ENCODE results near the gene SLC35B4. TPM values are rescaled to one million over a fixed set of nuclear protein-coding genes. Genes with fewer than 3 reads are reported as not detected.

The SLC35B4 gene
- total RNA-seq, 1 donor: 14.8 TPM

DNA sequence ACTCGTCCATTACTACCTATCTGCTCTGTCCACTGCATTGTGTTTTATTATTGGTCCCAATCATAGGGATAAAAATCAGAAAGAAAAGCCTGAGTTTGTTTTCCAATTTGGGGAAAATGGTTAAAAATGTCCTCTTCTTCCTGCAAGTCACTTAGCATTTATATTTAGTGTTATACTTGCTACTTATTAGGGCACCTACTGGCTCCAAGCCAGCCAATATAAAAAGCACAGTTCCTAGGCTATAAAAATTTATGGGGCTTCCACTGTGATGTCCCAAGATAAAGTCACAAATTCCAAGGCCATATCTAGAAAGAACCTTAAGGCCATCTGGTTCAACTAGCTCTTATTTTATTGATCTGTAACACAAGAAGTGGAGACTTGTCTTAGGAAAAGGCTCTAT lies 3.2 kb downstream of the SLC35B4 start:
- Histone ChIP-seq H3K79me2 (ENCODE audit: insufficient read depth, low read length) (peaks cover 40% of the 10 kb centered on the region), H4K20me1 (ENCODE audit: insufficient read depth, low read length) (no peaks in the 10 kb centered on the region), H2AFZ (ENCODE audit: low read length) (no peak overlapping the region), H3K4me3 (ENCODE audit: insufficient read depth, low read length) (no peak overlapping the region), H3K27me3 (ENCODE audit: insufficient read depth, low read length) (no peaks in the 10 kb centered on the region), H3K9me3 (ENCODE audit: low read depth, low read length) (no peaks in the 10 kb centered on the region), H3K4me1 (ENCODE audit: insufficient read depth, low read length) (peaks cover 4% of the 10 kb centered on the region), H3K4me2 (ENCODE audit: insufficient read depth, low read length) (no peak overlapping the region), H3K27ac (ENCODE audit: low read depth, low read length) (no peak overlapping the region), H3K36me3 (ENCODE audit: insufficient read depth, low read length) (no peaks in the 10 kb centered on the region)
- no peak for DNase-seq (ENCODE audit: insufficient read length, low spot score, missing footprints)
- TF ChIP-seq CTCF (IDR thresholded peaks at IDR 0.05; ENCODE audit: extremely low read depth, low read depth, low read length): no peak

- DNase-seq (ENCODE audit: insufficient read length, low spot score, missing footprints): no peak
- no peak overlapping the region for H3K27ac ChIP-seq (ENCODE audit: low read depth, low read length)
- peaks cover 40% of the 10 kb centered on the region for H3K79me2 ChIP-seq (ENCODE audit: insufficient read depth, low read length)
- no peaks in the 10 kb centered on the region for H3K27me3 ChIP-seq (ENCODE audit: insufficient read depth, low read length)
- no peaks in the 10 kb centered on the region for H3K9me3 ChIP-seq (ENCODE audit: low read depth, low read length)
- H3K36me3 ChIP-seq (ENCODE audit: insufficient read depth, low read length): no peaks in the 10 kb centered on the region
- no peak overlapping the region for H3K4me2 ChIP-seq (ENCODE audit: insufficient read depth, low read length)
- H2AFZ ChIP-seq (ENCODE audit: low read length): no peak overlapping the region
- H3K4me3 ChIP-seq (ENCODE audit: insufficient read depth, low read length): no peak overlapping the region
- TF ChIP-seq CTCF (IDR thresholded peaks at IDR 0.05; ENCODE audit: extremely low read depth, low read depth, low read length): no peak
- H3K4me1 ChIP-seq (ENCODE audit: insufficient read depth, low read length): peaks cover 5% of the 10 kb centered on the region
- H4K20me1 ChIP-seq (ENCODE audit: insufficient read depth, low read length): no peaks in the 10 kb centered on the region
Measured at GRCh38 chr7:134312717-134313116, 4.0 kb downstream of the SLC35B4 start.

GRCh38 chr7:134311807-134312206 lies 4.9 kb downstream of the SLC35B4 start:
- no peak for DNase-seq (ENCODE audit: insufficient read length, low spot score, missing footprints)
- H3K27me3 ChIP-seq (ENCODE audit: insufficient read depth, low read length): no peaks in the 10 kb centered on the region
- H3K4me1 ChIP-seq (ENCODE audit: insufficient read depth, low read length): peaks cover 7% of the 10 kb centered on the region
- no peaks in the 10 kb centered on the region for H4K20me1 ChIP-seq (ENCODE audit: insufficient read depth, low read length)
- H3K27ac ChIP-seq (ENCODE audit: low read depth, low read length): no peak overlapping the region
- no peak overlapping the region for H3K4me3 ChIP-seq (ENCODE audit: insufficient read depth, low read length)
- no peak for TF ChIP-seq CTCF (IDR thresholded peaks at IDR 0.05; ENCODE audit: extremely low read depth, low read depth, low read length)
- H3K79me2 ChIP-seq (ENCODE audit: insufficient read depth, low read length): peaks cover 40% of the 10 kb centered on the region
- no peaks in the 10 kb centered on the region for H3K36me3 ChIP-seq (ENCODE audit: insufficient read depth, low read length)
- no peak overlapping the region for H3K4me2 ChIP-seq (ENCODE audit: insufficient read depth, low read length)
- H2AFZ ChIP-seq (ENCODE audit: low read length): no peak overlapping the region
- H3K9me3 ChIP-seq (ENCODE audit: low read depth, low read length): no peaks in the 10 kb centered on the region

DNA sequence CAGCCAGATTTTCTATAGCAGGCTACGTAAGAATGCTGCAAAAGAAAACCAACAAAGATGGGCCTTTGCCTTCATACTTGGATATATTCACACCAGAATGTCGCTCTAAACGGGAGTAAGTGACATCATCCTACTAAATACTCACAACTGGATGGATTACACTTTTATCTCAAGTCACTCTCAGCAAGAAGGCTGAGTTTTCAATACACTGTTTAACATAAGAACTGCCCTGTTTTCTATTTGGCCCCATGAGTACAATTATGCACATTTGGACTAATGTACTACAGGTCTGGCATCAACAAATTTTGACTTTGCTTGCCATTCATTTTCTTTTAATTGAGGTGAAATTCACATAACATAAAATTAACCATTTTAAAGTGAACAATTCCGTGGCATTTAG lies 8.2 kb downstream of the SLC35B4 start:
- no peak overlapping the region for H3K4me3 ChIP-seq (ENCODE audit: insufficient read depth, low read length)
- no peak for TF ChIP-seq CTCF (IDR thresholded peaks at IDR 0.05; ENCODE audit: extremely low read depth, low read depth, low read length)
- no peaks in the 10 kb centered on the region for H3K9me3 ChIP-seq (ENCODE audit: low read depth, low read length)
- peaks cover 3% of the 10 kb centered on the region for H3K4me1 ChIP-seq (ENCODE audit: insufficient read depth, low read length)
- H3K27me3 ChIP-seq (ENCODE audit: insufficient read depth, low read length): no peaks in the 10 kb centered on the region
- peaks cover 10% of the 10 kb centered on the region for H3K36me3 ChIP-seq (ENCODE audit: insufficient read depth, low read length)
- DNase-seq (ENCODE audit: insufficient read length, low spot score, missing footprints): no peak
- no peak overlapping the region for H2AFZ ChIP-seq (ENCODE audit: low read length)
- peaks cover 15% of the 10 kb centered on the region for H3K79me2 ChIP-seq (ENCODE audit: insufficient read depth, low read length)
- H3K4me2 ChIP-seq (ENCODE audit: insufficient read depth, low read length): no peak overlapping the region
- H4K20me1 ChIP-seq (ENCODE audit: insufficient read depth, low read length): no peaks in the 10 kb centered on the region
- H3K27ac ChIP-seq (ENCODE audit: low read depth, low read length): no peak overlapping the region
